Measurements from ENCODE around the gene SEMA5A.

SEMA5A gene

DNA sequence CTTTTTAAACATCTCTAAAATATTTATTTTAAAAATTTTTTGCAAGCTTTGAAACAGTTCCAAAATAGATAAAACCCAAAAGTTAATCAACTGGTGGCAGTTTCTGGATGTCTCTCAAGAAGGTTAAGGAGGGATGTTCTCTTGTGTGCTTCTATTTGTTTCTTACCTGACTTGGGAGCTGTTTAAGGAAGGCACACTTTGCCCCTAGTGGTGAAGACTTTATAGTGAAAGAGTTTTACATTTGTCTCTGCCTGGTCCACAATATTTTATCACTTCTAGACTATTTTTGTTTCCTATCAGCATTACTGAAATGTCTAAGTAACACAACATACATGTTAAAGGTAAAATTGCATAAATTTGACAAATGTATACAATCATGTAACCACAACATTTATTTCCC, 552.8 kb downstream of the SEMA5A start:
- no peak for DNase-seq (ENCODE audit: low read depth)
